Coronary artery (tissue), 2 donors: ENCODE results near the gene NHLRC4.

Experiments used
- DNase-seq: peaks from one replicate; pipeline ENCODE4 v3.0.0-alpha.2; 2017; ENCODE audit warnings: low spot score
- H3K27ac ChIP-seq, 2 donors: fragments of 200-600 bp; sonication (generic); one replicate each; pipeline ENCODE4 v1.5.1; 2016 to 2019
- H3K4me3 ChIP-seq: fragments of 200-600 bp; sonication (generic); 2 replicates; pipeline ENCODE4 v1.5.1; 2016; ENCODE audit warnings: mild to moderate bottlenecking, moderate library complexity
- CTCF ChIP-seq: fragments of 200-600 bp; sonication (generic); IDR thresholded peaks from one replicate; pipeline ENCODE4 v1.5.1; 2019; ENCODE audit warnings: antibody characterized with exemption

NHLRC4 gene

GRCh38 chr16:583815-584591, 17.2 kb downstream of the NHLRC4 start:
- H3K27ac ChIP-seq: no peak overlapping the region
- no peak for DNase-seq
- no peak for TF ChIP-seq CTCF
- no peak overlapping the region for H3K4me3 ChIP-seq

- DNase-seq: no peak
- no peak overlapping the region for H3K27ac ChIP-seq
- TF ChIP-seq CTCF: no peak
- no peak overlapping the region for H3K4me3 ChIP-seq
Measured at GRCh38 chr16:585351-585750, 18.5 kb downstream of the NHLRC4 start.

GRCh38 chr16:586047-586644, 19.3 kb downstream of the NHLRC4 start:
- Histone ChIP-seq H3K4me3 (no peak overlapping the region), H3K27ac (no peak overlapping the region)
- DNase-seq: no peak
- no peak for TF ChIP-seq CTCF

GRCh38 chr16:586645-587590, 20.1 kb downstream of the NHLRC4 start:
- H3K27ac ChIP-seq: no peak overlapping the region
- TF ChIP-seq CTCF: no peak
- DNase-seq: no peak
- no peak overlapping the region for H3K4me3 ChIP-seq

GRCh38 chr16:588639-588888, 21.8 kb downstream of the NHLRC4 start:
- no peak for TF ChIP-seq CTCF
- peak overlapping the region; percentile 84 for H3K4me3 ChIP-seq
- peak; percentile 85 for DNase-seq
- H3K27ac ChIP-seq: peak overlapping the region; percentile 90 to 93

GRCh38 chr16:588889-589657, 22.3 kb downstream of the NHLRC4 start:
- DNase-seq: peak; percentile 98
- TF ChIP-seq CTCF: no peak

More at GRCh38 chr16:588889-589657, 22.3 kb downstream of the NHLRC4 start:
- H3K27ac ChIP-seq: peak overlapping the region; percentile 90 to 93
- peak overlapping the region; percentile 84 for H3K4me3 ChIP-seq
